ENCODE results near the gene MYO5A.
"Not testable (repeated sequence)": the region's sequence is repeated elsewhere in the genome, so short reads cannot be mapped to it uniquely, and the experiment has no call there.

Gene MYO5A

DNA sequence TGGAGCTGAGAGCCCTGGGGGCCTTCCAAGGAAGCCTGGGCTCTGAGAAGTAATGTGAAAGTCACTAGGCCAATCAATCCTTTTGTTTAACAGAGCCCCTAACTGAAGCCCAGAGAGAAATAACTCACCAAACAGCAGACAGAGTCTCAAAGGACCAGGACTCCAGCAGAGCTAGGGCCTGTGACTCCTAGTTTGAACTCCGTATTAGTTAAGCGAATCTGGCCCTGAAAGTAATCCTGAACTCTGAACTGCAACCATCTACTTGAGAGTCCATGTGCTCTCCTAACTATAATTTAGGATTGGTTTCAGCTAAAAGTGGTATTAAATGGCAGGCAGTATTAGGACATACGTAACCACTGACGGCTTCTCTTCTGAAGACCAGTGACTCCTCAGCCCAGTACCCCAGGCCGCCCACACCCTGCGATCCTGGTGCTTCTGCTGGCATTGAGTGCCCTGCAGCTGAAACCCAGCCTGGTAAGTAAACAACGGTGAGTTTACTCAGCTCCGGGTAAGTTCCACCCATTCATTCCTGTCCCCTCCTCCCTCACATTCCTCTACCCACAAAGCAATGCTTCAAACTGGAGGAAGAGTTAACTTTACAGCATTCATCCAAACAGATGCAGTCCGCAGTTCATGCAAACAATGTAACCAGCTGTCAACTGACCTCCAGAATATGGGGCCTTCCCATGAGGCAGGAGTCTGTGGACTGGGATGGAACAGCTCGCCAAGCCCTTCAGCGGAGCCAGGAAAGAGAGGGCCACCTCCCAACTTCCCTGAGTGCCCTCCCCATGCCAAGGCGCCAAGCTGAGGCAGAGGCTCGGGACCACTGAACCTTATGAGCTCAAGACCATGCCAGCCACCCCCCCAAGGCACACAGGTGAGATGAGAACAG is 240.4 kb downstream of the MYO5A start:
- DNase-seq (ENCODE audit: low read depth): no peak

GRCh38 chr15:52287114-52287513 is 241.6 kb downstream of the MYO5A start:
- DNase-seq (ENCODE audit: low read depth): no peak

DNA sequence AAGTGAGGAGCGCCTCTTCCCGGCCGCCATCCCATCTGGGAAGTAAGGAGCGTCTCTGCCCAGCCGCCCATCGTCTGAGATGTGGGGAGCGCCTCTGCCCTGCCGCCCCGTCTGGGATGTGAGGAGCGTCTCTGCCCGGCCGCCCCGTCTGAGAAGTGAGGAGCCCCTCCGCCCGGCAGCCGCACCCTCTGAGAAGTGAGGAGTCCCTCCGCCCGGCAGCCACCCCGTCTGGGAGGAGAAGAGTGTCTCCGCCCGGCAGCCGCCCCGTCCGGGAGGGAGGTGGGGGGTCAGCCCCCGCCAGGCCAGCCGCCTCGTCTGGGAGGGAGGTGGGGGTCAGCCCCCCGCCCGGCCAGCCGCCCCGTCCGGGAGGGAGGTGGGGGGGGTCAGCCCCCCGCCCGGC is 242.7 kb downstream of the MYO5A start:
- not testable (repeated sequence) for DNase-seq (ENCODE audit: low read depth)

- no peak for DNase-seq (ENCODE audit: low read depth)
Observed at GRCh38 chr15:52284164-52284563, 244.5 kb downstream of the MYO5A start.

- DNase-seq (ENCODE audit: low read depth): no peak
Observed at GRCh38 chr15:52283281-52283680, 245.4 kb downstream of the MYO5A start.

DNA sequence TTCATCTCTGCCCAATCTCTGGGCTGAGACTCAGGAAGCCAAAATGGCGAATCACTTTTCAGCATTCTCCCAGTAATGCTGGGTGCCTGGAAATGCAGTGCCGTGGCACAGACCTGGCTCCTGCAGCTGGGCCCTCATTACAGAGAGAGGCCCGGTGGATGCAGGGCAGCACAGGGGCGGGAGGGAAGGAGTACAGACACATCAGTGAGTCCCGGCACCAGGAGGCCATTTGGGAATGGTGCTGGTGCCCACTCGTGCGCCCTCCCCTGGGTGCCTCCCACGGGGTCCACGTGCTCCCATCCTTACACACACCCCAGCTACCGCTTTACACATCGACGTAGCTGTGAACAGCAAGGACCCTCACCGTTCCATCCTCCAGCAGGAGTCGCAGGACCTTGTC is 246.3 kb downstream of the MYO5A start:
- no peak for DNase-seq (ENCODE audit: low read depth)

- no peak for DNase-seq (ENCODE audit: low read depth)
Observed at GRCh38 chr15:52281085-52282035, 247.3 kb downstream of the MYO5A start.

- DNase-seq (ENCODE audit: low read depth): no peak
Observed at GRCh38 chr15:52280326-52281084, 248.2 kb downstream of the MYO5A start.

DNA sequence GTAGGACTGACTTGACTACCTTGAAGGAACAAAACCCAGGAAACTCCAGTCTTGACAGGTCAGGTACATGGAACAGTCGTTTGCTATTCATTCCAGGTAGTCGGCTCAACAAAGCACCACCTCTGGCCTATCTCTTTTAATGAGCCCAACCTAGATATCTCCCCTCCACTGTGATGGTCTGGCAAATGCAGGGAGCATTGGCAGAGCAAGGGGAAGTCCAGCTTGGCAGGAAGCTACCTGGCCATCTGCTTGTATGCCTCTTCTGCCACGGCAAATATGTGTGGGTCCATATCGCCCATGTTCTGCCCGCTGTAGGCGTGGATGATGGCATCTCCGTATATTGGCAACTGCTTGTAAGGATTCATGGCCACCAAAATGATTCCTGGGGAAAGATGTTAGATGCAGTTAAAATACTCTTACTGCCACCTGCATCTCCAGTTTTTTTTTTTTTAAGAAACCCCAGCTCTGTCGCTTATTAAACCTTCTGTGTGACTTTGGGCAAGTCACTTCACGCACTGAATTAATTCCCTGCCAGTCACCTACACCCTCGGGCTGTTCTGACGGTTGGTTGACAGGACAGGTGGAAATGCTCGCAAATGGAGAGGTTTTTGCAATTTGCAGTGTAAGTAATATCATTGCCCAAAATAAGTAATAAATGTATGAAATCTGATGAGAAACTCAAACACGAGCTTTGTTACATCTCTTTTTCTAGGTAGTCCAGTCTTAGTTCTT is 249.9 kb downstream of the MYO5A start:
- no peak for DNase-seq (ENCODE audit: low read depth)

GRCh38 chr15:52278135-52278534 is 250.5 kb downstream of the MYO5A start:
- no peak for DNase-seq (ENCODE audit: low read depth)

DNA sequence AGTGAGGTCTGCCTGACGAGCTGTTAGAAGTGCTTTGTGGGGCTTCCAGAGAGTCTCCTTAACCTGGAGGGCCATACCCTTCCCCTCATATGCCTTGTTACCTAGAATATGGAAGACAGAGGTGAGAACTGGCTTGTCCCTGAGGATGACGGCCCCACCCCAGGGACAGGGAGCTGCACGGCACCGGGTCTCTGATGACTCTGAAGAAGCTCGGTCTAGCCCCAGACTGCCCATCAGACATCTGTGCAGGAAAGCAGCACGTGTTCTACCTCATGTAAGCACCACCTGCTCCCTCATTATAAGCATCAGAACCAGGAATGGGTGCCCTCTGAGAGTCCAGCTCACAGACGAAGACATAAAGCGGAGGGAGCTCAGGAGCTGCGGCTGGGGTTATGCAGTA is 251.1 kb downstream of the MYO5A start:
- no peak for DNase-seq (ENCODE audit: low read depth)

GRCh38 chr15:52276256-52276770 is 252.4 kb downstream of the MYO5A start:
- DNase-seq (ENCODE audit: low read depth): no peak

DNA sequence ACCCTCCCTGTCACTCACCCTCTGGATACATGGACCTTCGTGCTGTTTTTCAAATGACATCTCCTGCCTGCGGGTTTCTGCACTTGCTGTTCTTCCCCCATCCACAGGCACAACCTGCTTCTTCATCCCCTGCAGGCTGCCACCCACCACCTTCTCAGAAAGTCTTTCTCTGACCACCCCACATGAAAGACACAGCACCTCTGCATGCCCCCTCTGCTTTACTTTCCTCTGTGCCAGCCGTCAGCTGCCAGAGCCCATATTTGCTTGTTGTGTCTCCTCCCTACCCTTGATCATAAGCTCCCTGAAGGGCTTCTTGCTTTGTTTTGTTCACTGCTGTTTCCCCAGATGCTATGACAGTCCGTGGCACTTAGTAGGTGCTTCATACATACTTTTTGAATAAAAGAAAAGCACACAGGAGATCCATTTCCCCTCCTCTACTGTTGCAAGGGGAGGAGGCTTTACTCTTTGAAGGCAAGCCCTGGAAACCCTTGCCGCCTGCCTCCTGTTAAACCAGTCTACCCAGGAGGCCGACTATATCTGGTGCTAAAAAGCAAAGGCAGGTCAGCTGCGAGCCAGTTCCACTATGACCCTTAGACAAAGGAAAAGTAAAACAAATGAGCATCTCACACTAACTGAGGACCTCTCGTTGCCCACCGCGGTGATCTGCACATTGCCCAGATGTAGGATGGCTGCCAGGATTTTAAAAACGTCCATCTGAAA is 265.0 kb downstream of the MYO5A start:
- DNase-seq (ENCODE audit: low read depth): no peak

DNA sequence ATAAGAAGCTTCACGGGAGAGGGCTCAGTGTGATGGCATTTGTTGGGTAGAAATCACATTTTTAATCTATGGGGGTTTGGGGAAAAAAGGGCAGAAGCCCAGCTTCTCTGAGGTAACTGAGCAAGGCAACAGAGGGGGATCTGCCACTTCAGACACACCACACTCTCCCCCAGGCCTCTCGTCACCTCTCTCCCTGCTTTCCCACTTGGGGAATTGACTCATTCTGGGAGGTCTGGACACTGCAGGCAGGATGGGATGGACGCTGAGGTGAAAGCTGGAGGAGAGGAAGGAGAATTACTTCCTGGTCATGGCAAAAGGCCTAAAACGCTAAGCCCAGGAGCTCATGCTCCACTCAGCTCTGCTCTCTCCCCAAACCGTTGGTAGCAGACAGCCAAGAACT is 266.3 kb downstream of the MYO5A start:
- no peak for DNase-seq (ENCODE audit: low read depth)

GRCh38 chr15:52261498-52262242 is 267.0 kb downstream of the MYO5A start:
- DNase-seq (ENCODE audit: low read depth): peak; percentile 78

GRCh38 chr15:52261026-52261425 is 267.7 kb downstream of the MYO5A start:
- no peak for DNase-seq (ENCODE audit: low read depth)

- DNase-seq (ENCODE audit: low read depth): no peak
Observed at GRCh38 chr15:52259503-52259902, 269.2 kb downstream of the MYO5A start.

- DNase-seq (ENCODE audit: low read depth): no peak
Observed at GRCh38 chr15:52258461-52258860, 270.2 kb downstream of the MYO5A start.

- no peak for DNase-seq (ENCODE audit: low read depth)
Observed at GRCh38 chr15:52257734-52258062, 271.0 kb downstream of the MYO5A start.
